ENCODE results near the gene F2R. TPM values are rescaled to one million over a fixed set of nuclear protein-coding genes. Genes with fewer than 3 reads are reported as not detected.

F2R gene
- total and polyA plus RNA-seq, 9 of the 15 experiments (the other 6 are each of a cell fraction or from before 2014, with no cell fraction given): 4.0 to 34.7 (median 15.1) TPM

DNA sequence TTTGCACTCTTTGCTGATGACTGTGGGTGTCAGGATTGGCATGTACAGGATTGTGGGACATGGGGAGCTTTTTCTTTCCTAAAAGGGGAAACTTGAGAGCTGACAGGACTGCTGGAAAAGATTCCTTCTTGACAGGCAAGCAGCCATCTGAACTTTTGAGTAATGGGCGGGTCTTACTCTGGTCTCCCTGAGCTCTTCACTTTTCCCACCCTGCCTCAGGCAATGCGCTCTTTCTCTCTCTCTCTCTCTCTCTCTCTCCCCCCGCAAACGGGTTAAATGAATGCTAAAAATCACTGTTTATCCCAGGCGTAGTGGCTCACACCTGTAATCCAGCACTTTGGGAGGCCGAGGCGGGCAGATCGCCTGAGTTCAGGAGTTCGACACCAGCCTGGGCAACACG is 65.8 kb downstream of the F2R start (continued):
- no peak for TF ChIP-seq BRCA1 (IDR thresholded peaks at IDR 0.05)
- no peak for TF ChIP-seq BRCA1 (CRISPR knock-in tag; IDR thresholded peaks at IDR 0.05)
- no peak for TF ChIP-seq TFAM (CRISPR knock-in tag; conservative IDR thresholded peaks at IDR 0.05)
- TF ChIP-seq POU5F1 (IDR thresholded peaks at IDR 0.05; ENCODE audit: borderline replicate concordance, low read depth, low read length, partially characterized antibody): no peak
- no peak for TF ChIP-seq RBM34 (IDR thresholded peaks at IDR 0.05; ENCODE audit: borderline replicate concordance, insufficient read depth, low read length)
- no peak for TF ChIP-seq CBX2 (IDR thresholded peaks at IDR 0.05; ENCODE audit: insufficient read depth, low read length, poor library complexity, severe bottlenecking)

DNA sequence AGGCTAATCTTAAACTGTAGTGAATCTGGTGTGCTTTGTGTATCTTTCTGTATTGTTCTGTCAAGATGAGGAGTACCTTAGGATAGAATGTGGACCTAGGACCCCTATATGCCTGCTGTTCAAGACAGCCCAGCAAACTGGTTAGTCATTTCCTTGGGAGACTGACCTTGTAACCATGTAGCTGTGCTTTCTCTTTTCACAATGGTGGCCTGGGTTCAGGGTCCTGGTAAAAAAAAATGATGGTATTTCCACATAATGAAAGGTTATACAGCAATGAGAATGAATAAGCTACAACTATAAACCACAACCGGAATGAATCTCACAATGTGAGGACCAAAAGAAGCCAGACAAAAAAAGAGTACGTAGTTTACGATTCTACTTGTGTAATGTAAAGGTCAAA is 66.5 kb downstream of the F2R start:
- Histone ChIP-seq H2AFZ (ENCODE audit: low read depth, low read length) (no peak overlapping the region), H3K79me2 (ENCODE audit: control insufficient read depth, insufficient read depth, low read length) (no peaks in the 10 kb centered on the region), H3K4me2 (ENCODE audit: insufficient read depth, low read length) (no peak overlapping the region), H3K27me3 (ENCODE audit: control insufficient read depth in 2 of 2, insufficient read depth in 2 of 2, low read length in 2 of 2) (peaks cover 0 to 2% of the 10 kb centered on the region in 2 experiments; a peak in 2 of 5 replicates), H3K9ac (ENCODE audit: insufficient read depth in 1 of 2, low read depth in 2 of 2, low read length in 2 of 2) (no peak overlapping the region), H3K9me3 (replicated peaks; ENCODE audit: control insufficient read depth, insufficient read depth, low read depth, low read length) (no peaks in the 10 kb centered on the region), H3K4me1 (replicated peaks in 1 of 2; ENCODE audit: control insufficient read depth in 2 of 2, insufficient read depth in 2 of 2, low read length in 2 of 2) (no peaks in the 10 kb centered on the region; a peak in 1 of 5 replicates), H3K4me3 (no peak overlapping the region), H4K20me1 (replicated peaks; ENCODE audit: control insufficient read depth, insufficient read depth, low read length) (no peaks in the 10 kb centered on the region), H3K27ac (ENCODE audit: extremely low read depth, low read depth, low read length) (no peak overlapping the region), H3K36me3 (ENCODE audit: control insufficient read depth, insufficient read depth, low read length) (no peaks in the 10 kb centered on the region), H3K9me1 (ENCODE audit: control insufficient read depth, insufficient read depth, low read length) (no peaks in the 10 kb centered on the region)
- POLR2A ChIA-PET: interaction anchor here (1.1 kb wide), 1 partner anchor 14 kb away, joined by 5 read pairs; no protein-coding TSS in a partner anchor
- DNase-seq (ENCODE audit: extremely low read depth in 1 of 4, low spot score in 3 of 4) (no peak), FAIRE-seq (no peak), ATAC-seq (no peak)
- BruUV-seq (replicated peaks): no TSS peak
- in situ Hi-C loops (cut with MboI) (loop anchor here (5.0 kb wide), 1 partner anchor 185 kb away; no protein-coding TSS in a partner anchor), intact Hi-C loops (cut with micrococcal nuclease) (no loop called here)
- 25% methylated on average over 3 of the region's 3 CpGs for WGBS (ENCODE audit: insufficient coverage, low coverage, missing lambda C conversion rate)
- CTCF ChIA-PET (ENCODE audit: low intra/inter-chr PET ratio): no interaction called here
- TF ChIP-seq E2F3 (CRISPR knock-in tag; IDR thresholded peaks at IDR 0.05) (no peak), HMGN3 (IDR thresholded peaks at IDR 0.05; ENCODE audit: borderline replicate concordance, extremely low read depth, insufficient read length, low read depth, low read length) (no peak), OTX1 (CRISPR knock-in tag; IDR thresholded peaks at IDR 0.05) (no peak), MTA3 (IDR thresholded peaks at IDR 0.05; ENCODE audit: borderline replicate concordance) (no peak), CHD2 (IDR thresholded peaks at IDR 0.05; ENCODE audit: low read depth, low read length) (no peak), ARID2 (IDR thresholded peaks at IDR 0.05) (no peak), PHTF2 (CRISPR knock-in tag; IDR thresholded peaks at IDR 0.05) (no peak), CBFA2T3 (IDR thresholded peaks at IDR 0.05) (no peak)
- TF ChIP-seq, protein P1, sequence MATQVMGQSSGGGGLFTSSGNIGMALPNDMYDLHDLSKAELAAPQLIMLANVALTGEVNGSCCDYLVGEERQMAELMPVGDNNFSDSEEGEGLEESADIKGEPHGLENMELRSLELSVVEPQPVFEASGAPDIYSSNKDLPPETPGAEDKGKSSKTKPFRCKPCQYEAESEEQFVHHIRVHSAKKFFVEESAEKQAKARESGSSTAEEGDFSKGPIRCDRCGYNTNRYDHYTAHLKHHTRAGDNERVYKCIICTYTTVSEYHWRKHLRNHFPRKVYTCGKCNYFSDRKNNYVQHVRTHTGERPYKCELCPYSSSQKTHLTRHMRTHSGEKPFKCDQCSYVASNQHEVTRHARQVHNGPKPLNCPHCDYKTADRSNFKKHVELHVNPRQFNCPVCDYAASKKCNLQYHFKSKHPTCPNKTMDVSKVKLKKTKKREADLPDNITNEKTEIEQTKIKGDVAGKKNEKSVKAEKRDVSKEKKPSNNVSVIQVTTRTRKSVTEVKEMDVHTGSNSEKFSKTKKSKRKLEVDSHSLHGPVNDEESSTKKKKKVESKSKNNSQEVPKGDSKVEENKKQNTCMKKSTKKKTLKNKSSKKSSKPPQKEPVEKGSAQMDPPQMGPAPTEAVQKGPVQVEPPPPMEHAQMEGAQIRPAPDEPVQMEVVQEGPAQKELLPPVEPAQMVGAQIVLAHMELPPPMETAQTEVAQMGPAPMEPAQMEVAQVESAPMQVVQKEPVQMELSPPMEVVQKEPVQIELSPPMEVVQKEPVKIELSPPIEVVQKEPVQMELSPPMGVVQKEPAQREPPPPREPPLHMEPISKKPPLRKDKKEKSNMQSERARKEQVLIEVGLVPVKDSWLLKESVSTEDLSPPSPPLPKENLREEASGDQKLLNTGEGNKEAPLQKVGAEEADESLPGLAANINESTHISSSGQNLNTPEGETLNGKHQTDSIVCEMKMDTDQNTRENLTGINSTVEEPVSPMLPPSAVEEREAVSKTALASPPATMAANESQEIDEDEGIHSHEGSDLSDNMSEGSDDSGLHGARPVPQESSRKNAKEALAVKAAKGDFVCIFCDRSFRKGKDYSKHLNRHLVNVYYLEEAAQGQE (IDR thresholded peaks at IDR 0.05; ENCODE audit: borderline replicate concordance): no peak
- TF ChIP-seq, protein P1 (CRISPR knock-in tag; IDR thresholded peaks at IDR 0.05; ENCODE audit: low read depth): no peak
